Right kidney (tissue), 9 donors: ENCODE measurements around the gene MAD2L1BP.
"Not testable (repeated sequence)": the region's sequence is repeated elsewhere in the genome, so short reads cannot be mapped to it uniquely, and the experiment has no call there.

Source experiments
- DNase-seq: peaks from one replicate; pipeline ENCODE4 v3.0.0-alpha.2; 2016
- long read RNA-seq, 8 donors: transcript quantifications; one replicate each; lab custom pipeline, GENCODE V29; 2026

The MAD2L1BP gene, protein sequence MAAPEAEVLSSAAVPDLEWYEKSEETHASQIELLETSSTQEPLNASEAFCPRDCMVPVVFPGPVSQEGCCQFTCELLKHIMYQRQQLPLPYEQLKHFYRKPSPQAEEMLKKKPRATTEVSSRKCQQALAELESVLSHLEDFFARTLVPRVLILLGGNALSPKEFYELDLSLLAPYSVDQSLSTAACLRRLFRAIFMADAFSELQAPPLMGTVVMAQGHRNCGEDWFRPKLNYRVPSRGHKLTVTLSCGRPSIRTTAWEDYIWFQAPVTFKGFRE
- long read RNA-seq, donor 1, transcript MAD2L1BP-201 (3 exons, 1,301 nt): major isoform, 26 of 28 reads
- long read RNA-seq, donor 1, partial matches to known transcripts: 0 of 28 reads
- long read RNA-seq, donor 1, other reads (novel, unspliced or antisense): 0 of 28 reads
- long read RNA-seq, donor 2, transcript MAD2L1BP-201 (3 exons, 1,301 nt): major isoform, 8 of 34 reads
- long read RNA-seq, donor 2, partial matches to known transcripts: 25 of 34 reads
- long read RNA-seq, donor 2, other reads (novel, unspliced or antisense): 0 of 34 reads
- long read RNA-seq, donor 3, partial matches to known transcripts: 0 of 4 reads
- long read RNA-seq, donor 3, other reads (novel, unspliced or antisense): 0 of 4 reads
- long read RNA-seq, donor 4, transcript MAD2L1BP-201 (3 exons, 1,301 nt): major isoform, 13 of 15 reads
- long read RNA-seq, donor 4, partial matches to known transcripts: 0 of 15 reads
- long read RNA-seq, donor 4, other reads (novel, unspliced or antisense): 0 of 15 reads
- long read RNA-seq, donor 5, transcript MAD2L1BP-201 (3 exons, 1,301 nt): major isoform, 17 of 20 reads
- long read RNA-seq, donor 5, partial matches to known transcripts: 0 of 20 reads
- long read RNA-seq, donor 5, other reads (novel, unspliced or antisense): 0 of 20 reads
- long read RNA-seq, donor 6, transcript MAD2L1BP-201 (3 exons, 1,301 nt): major isoform, 10 of 12 reads
- long read RNA-seq, donor 6, partial matches to known transcripts: 0 of 12 reads
- long read RNA-seq, donor 6, other reads (novel, unspliced or antisense): 0 of 12 reads
- long read RNA-seq, donor 7, transcript MAD2L1BP-201 (3 exons, 1,301 nt): major isoform, 18 of 20 reads
- long read RNA-seq, donor 7, partial matches to known transcripts: 0 of 20 reads
- long read RNA-seq, donor 7, other reads (novel, unspliced or antisense): 0 of 20 reads
- long read RNA-seq, donor 8, transcript MAD2L1BP-201 (3 exons, 1,301 nt): major isoform, 9 of 9 reads
- long read RNA-seq, donor 8, partial matches to known transcripts: 0 of 9 reads
- long read RNA-seq, donor 8, other reads (novel, unspliced or antisense): 0 of 9 reads

- DNase-seq: peak; percentile 86
Measured at GRCh38 chr6:43635387-43636307, at the start of gene MAD2L1BP. Gene MAD2L1BP (plus strand): TSS chr6:43635840. CDS start chr6:43635876, 36 bp downstream.

GRCh38 chr6:43588194-43588593 is 47.4 kb upstream of the MAD2L1BP start:
- no peak for DNase-seq

GRCh38 chr6:43589564-43589963 is 46.1 kb upstream of the MAD2L1BP start:
- DNase-seq: not testable (repeated sequence)

- DNase-seq: no peak
Measured at GRCh38 chr6:43593938-43594337, 41.7 kb upstream of the MAD2L1BP start.

DNA sequence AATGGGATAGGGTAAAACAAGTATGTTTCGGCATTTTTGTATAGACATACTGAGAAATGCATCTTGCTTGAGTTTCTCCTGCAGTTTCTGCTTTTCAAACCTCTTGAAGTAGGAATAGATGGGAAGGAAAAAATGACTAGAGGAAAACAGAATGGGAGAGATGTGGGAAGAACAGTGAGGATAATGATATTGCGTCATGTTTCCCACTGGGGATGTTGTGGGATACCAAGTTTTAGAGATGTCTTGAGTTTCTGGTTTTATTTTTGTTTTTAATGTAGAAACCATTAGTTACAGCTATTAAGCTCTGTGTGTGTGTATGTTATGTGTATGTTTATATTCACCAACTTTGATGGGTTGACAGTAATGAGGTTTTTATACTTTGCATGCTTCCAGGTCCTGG is 35.0 kb upstream of the MAD2L1BP start:
- no peak for DNase-seq

DNA sequence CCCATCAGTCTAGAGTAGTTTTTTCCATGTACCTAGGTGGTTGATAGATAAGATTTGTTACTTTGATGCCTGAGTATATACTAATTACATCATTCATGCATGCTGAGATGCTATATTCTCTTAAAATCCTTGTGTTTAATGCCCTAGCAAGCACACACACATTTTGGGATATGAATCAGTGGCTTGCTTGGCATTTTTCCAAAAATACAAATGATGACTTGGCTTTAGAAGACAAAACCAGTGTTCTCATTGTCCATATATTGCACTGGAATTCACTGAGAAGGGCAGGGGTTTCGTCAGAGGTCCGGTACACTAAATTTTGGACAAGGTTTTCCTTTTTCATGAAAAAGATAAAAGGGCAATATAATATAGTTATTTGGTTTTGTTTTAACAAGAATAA is 31.5 kb upstream of the MAD2L1BP start:
- no peak for DNase-seq

- DNase-seq: no peak
Measured at GRCh38 chr6:43606019-43606418, 29.6 kb upstream of the MAD2L1BP start.

DNA sequence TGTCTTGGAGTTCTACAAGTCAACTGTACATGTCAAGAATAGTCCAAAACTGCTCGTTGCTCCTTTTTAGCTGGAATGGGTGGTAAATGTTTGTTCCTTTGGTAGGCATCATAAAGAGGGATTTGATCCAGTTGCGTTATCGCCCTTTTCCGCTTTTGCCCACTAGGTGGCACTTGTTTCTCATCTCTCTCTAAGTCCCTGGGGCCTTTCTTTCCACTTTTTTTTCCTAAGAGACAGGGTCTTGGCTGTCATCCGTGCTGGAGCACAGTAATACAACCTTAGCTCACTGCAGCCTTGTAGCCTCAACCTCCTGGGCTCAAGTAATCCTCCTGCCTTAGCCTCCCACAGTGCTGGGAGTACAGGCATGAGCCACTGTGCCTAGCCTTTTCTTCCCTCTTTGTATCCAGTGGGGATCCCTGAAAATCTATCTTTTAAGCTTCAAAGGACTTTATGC is 27.3 kb upstream of the MAD2L1BP start:
- peak; percentile 40 for DNase-seq

- no peak for DNase-seq
Measured at GRCh38 chr6:43608807-43609206, 26.8 kb upstream of the MAD2L1BP start.

DNA sequence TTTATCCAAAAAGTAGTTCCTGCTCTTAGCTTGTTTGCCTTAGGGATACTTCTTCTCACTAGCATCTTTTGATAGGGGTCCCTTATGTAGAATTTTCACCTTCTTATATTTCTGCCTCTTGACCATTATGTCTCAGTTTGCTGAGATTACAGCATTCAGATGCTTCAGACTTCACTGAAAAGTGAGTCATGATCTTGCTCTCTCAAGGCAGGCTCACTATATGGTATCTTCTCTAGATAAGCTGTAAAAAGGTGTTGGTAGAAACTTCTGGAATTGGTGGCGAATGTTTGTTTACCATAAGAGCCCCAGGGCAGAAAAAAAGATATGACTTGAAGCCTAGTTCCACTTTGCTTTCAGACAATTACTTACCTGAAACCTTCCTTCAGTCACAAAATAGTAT is 26.2 kb upstream of the MAD2L1BP start:
- no peak for DNase-seq

DNA sequence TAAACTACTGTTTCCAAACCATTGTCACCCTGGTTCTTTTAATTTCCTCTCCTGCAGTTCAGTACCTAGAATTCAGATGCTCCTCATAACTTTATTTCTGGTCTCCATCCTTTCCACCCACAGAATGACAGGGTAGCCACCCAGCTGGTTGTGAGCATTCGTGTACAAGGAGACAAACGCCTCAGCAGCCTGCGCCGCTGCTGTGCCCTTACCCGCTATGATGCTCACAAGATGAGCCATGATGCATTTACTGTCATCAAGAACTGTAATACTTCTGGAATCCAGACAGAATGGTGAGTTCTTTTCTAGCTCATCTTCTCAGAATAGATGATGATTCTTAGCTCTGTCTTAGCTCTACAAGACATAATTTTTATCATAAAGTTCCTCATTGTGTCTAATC is 25.2 kb upstream of the MAD2L1BP start:
- DNase-seq: no peak

- DNase-seq: no peak
Measured at GRCh38 chr6:43613721-43614395, 21.8 kb upstream of the MAD2L1BP start.

- no peak for DNase-seq
Measured at GRCh38 chr6:43614396-43614730, 21.3 kb upstream of the MAD2L1BP start.

- DNase-seq: no peak
Measured at GRCh38 chr6:43616725-43617472, 18.7 kb upstream of the MAD2L1BP start.

GRCh38 chr6:43621078-43621835 is 14.4 kb upstream of the MAD2L1BP start:
- DNase-seq: no peak

DNA sequence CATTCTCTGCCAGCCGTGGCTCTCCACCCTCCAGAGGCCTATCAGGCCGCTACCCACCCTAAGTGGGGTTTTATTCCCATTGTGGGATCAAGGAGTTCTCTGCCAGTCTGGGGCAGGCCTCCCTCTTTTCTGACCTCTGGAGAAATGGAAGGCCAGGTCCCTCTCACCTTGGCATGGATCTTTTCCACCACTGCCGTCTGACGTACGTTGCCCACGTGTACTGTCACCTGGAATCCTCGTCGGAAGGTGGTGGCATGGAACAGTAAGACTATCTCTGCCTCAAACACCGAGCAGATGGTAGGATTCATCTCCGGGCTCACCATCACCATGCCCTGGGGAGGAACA is 13.8 kb upstream of the MAD2L1BP start:
- no peak for DNase-seq

- no peak for DNase-seq
Measured at GRCh38 chr6:43622541-43622940, 13.1 kb upstream of the MAD2L1BP start.

DNA sequence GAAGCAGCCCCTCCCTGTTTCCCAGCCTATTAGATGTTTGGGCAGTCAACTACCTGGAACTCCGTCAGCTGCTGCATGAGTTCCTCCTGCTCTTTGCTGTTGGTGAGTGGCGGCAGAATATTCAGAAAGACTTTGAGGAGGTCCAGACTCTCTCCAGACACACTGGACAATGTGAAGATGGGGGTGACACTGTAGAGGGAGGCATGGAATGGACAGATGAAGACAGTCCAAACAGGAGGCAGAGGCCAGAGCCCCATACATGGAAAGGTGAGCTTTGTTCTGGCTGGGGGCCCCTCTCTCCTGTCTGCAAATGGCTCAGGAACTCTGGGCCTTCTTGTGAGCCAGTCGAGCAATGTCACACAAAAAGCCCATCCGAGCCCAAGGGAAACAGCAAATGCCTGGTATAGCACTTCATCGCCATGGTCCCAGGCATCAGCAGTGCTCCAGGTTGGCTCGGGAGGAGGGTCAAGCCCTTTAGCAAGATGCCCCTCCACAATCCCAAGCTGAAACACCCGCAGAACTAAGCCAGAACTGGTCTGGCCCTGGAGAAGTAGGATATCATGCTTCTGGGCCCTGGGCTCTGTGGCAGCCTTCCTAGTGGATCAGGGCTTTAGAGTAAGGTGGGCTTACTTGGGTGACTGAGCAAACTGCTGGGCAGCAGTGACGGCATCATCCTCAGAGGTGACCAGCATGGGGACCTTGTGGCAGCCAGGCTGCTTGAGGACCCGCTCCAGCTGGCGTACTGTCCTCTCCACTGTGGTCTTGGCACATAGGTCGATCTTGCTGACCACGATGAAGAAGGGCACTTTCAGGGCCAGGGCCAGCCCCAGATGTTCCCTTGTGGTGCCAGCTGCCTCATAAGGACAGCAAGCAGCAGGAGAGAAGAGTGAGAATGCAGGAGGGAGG is 11.5 kb upstream of the MAD2L1BP start:
- no peak for DNase-seq
